ENCODE results near the gene ELF4.

DNA sequence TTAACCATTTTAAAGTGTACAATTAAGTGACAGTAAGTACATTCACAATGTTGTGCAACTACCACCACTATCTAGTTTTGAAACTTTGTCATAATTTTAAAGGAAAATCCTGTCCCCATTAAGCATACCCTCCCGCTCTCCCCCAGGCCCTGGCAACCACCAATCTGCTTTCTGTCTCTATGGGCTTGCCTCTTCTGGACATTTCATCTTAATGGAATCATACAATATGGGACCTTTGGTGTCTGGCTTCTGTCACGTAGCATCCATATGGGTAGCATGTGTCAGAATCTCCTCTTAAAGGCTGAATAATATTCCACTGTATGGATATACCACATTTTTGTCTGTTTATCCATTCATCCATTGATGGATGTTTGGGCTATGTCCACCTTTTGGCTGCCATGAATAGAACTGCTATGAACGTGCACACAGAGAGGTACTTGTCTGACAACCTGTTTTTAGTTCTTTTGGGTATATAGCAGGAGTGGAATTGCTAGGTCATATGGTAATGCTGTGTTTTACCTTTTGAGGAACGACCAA is 61.5 kb downstream of the ELF4 start:
- TF ChIP-seq EZH2 (IDR thresholded peaks at IDR 0.05; ENCODE audit: insufficient read depth, low read length): no peak
- TF ChIP-seq, protein P1, sequence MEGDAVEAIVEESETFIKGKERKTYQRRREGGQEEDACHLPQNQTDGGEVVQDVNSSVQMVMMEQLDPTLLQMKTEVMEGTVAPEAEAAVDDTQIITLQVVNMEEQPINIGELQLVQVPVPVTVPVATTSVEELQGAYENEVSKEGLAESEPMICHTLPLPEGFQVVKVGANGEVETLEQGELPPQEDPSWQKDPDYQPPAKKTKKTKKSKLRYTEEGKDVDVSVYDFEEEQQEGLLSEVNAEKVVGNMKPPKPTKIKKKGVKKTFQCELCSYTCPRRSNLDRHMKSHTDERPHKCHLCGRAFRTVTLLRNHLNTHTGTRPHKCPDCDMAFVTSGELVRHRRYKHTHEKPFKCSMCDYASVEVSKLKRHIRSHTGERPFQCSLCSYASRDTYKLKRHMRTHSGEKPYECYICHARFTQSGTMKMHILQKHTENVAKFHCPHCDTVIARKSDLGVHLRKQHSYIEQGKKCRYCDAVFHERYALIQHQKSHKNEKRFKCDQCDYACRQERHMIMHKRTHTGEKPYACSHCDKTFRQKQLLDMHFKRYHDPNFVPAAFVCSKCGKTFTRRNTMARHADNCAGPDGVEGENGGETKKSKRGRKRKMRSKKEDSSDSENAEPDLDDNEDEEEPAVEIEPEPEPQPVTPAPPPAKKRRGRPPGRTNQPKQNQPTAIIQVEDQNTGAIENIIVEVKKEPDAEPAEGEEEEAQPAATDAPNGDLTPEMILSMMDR (IDR thresholded peaks at IDR 0.05; ENCODE audit: insufficient read depth, low read depth, low read length): no peak
